Middle frontal gyrus (tissue), 1 donor: ENCODE results near the gene NUP210.
"Not testable (repeated sequence)": the region's sequence is repeated elsewhere in the genome, so short reads cannot be mapped to it uniquely, and the experiment has no call there.

Experiments used
- DNase-seq: peaks from one replicate; pipeline ENCODE4 v3.0.0-alpha.2; 2015; ENCODE audit warnings: low spot score; ENCODE audit errors: extremely low spot score

The NUP210 gene

GRCh38 chr3:13420045-13420830, at the start of gene NUP210:
TSS of gene NUP210 (minus strand) at chr3:13420322. CDS start at chr3:13420226, 96 bp downstream.
- DNase-seq, result no peak

- DNase-seq, result no peak
These were observed 46.7 kb upstream of the NUP210 start for GRCh38 chr3:13466781-13467180.

DNA sequence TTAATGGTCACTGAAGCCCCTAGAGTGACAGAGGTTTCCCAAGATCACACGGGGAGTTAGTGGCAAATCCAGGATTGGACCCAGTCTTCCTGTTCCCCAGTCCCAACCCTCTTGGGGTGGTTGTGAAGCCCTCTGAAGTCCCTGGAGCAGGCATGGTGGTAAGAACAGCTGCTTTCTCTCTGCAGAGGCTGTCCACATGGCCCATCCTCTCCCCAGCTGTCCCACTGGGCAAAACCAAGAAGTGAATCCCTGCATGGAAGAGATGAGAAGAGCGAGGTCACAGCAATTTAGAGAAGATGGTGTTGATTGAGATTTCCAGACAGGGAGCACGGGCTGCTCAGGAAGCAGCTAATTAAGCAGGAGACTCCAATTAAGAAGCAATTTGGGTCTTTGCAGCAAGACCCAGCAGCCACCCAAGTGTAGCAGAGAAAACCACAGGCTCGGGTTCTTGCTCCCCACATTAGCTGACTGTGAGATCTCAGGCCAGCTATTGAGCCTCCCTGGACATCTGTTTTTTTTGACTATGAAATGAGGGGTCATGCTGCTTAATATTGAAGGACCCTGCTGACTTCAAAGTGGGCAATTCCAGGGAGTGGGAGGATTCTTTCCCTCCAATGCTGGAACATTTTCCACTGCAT, 45.2 kb upstream of the NUP210 start:
- no peak for DNase-seq

GRCh38 chr3:13463618-13464400, 43.7 kb upstream of the NUP210 start:
- no peak for DNase-seq

DNA sequence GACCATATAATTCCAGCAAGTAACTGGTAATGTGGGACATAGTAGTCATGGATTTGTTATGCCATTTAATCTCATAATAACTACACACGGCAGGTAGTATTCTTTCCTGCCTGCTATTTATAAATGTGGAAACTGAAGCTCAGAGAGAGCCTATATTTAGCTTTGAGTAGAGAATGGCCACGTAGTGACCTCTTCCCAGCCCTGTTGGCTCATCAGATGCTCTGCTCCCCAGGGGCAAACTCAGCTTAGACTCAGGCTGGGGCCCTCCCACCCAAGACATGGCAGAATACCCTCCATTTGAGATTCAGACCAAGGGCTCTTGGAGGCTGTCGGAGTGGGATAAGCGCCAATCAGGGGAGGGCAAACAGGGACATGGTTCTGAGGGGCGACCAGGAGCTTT, 42.7 kb upstream of the NUP210 start:
- DNase-seq, result no peak

DNA sequence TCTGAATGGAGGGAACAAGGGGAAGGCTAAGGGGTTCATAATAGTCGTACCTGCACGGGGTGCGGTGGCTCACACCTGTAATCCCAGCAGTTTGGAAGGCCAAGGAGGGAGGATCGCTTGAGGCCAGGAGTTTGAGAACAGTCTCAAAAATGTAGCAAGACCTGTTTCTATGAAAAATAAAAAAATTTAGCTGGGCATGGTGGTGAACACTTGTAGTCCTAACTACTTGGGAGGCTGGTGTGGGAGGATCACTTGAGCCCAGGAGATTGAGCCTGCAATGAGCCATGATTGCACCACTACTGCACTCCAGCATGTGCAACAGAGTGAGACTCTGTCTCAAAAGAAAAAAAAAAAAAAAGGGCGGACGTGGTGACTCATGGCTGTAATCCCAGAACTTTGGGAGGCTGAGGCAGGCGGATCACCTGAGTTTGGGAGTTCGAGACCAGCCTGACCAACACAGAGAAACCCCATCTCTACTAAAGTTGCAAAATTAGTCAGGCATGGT, 42.1 kb upstream of the NUP210 start:
- no peak for DNase-seq

DNA sequence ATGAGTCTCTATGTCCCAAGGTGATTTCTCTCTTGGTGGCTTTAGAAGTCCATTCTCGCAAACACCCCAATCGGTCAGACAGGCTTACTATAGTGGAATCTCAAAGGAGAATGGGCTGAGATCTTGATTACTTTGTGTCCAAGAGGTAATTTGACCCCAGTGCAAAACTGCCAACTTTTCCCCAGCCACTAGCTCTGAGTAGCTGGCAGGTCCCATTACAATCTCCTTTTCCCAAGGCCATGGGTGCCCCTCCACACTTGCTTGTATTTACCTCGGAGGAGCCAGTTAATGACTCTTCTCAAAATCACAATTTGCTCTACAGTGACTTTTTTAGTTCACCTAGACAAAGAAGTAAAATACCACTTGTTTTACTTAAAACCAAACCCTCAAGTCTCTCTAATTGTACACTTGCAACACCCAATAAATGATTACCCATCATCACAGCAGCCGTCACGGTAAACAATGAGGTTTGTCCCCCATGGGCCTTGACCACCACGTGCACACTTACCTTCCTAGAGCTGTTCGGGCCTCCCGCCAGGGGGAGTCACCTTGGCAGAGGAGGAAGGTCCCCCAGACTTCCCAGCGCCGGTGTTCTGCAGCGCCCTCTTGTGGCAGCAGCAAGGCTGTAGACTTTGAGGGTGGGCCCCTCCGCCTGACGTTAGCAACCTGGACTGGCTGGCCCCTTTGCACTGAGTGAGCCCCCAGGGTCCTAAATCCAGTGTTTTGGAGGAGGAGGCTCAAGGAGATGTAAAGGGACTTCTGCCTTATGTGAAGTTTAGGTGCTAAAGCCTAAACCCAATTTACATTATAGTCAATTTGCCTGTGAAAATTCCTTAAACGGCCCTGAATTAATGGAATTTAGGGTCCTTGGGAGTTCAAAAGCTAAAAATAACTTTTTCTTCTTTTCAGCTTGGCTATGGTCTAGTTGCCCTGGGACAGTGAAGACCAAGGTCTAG, 41.3 kb upstream of the NUP210 start:
- no peak for DNase-seq

DNA sequence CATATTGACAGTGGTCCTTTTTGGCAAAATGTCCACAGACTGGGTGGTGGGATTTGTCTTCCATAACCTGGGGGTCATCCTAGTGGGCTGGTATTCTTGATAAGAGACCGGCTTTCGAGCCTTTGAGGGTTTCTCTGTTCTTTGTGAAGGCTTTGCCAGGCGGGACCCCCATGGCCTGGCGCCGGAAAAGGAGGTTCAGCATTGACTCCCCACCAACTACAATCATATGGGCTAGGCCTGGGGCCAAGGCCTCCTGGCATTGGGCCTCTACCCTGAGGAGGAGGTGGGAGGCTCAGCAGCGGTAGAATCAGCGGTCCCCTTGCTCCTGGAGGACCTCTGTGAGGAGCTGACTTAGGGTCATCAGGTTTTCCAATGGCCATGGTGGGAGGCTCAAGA, 40.2 kb upstream of the NUP210 start:
- no peak for DNase-seq

DNA sequence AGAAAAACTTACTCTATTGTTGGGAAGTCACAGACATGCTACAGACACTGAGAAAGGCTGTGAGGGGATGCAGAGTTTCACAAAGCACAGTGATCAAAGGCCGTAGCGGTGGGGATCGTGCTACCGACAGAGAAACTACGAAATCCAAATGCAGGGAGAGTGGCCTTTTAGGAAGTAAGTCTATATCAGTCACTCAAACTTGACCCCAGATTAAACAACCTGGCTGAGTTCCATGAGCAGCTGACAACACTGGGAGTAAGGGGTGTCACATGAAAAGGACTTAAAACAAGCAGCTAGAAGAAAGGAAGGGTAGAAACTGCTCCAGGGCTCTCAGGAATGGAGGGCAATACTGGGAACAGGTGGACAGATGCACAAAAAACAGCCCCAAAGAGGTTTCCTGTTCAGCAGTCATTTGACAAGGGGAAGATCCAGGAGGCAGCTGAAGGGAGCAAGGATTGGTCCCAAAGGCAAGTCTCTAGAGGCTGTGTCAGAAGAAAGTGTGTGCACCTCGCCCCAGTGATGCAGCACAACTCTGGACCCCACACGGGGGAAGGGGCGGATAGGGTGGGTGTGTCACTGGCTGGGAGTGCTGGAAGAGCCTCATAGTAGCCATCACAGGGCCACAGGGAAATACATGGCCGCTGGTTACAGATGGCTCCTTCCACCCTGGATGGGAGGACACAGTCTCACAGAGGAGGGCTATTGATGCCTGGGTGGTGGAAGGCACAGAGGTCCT, 39.7 kb upstream of the NUP210 start:
- DNase-seq, result no peak

DNA sequence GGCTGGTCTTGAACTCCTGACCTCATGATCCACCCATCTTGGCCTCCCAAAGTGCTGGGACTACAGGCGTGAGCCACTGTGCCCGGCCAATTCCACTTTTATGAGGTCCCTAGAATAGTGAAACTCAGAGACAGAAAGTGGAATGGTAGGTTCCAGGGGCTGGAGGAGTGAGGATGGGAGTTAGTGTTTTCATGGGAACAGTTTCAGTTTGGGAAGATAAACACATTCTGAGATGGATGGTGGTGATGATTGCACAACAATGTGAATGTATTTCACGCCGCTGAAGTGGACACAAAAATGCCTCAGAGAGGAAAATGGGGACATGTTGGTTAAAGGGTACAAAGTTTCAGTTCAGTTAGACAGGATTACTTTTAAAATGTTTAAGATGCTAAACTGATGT, 37.5 kb upstream of the NUP210 start:
- DNase-seq, result no peak

DNA sequence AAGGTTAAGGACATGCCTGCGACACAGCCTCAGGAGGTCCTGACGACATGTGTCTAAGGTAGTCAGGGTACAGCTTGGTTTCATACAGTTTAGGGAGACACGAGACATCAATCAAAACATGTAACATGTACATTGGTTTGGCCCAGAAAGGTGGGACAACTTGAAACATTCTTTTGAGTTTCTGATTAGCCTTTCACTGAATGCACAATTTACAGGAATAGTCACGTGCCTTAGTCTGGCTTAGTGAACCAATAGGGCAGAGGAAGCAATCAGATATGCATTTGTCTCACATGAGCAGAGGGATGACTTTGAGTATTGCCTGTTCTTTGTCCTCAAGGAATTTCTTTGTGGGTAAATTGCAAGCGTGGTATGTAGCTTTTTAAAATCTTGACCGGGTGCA, 35.5 kb upstream of the NUP210 start:
- DNase-seq, result no peak

GRCh38 chr3:13452490-13453335, 32.6 kb upstream of the NUP210 start:
- DNase-seq, result peak; percentile 76

GRCh38 chr3:13451301-13451673, 31.2 kb upstream of the NUP210 start:
- DNase-seq, result no peak

DNA sequence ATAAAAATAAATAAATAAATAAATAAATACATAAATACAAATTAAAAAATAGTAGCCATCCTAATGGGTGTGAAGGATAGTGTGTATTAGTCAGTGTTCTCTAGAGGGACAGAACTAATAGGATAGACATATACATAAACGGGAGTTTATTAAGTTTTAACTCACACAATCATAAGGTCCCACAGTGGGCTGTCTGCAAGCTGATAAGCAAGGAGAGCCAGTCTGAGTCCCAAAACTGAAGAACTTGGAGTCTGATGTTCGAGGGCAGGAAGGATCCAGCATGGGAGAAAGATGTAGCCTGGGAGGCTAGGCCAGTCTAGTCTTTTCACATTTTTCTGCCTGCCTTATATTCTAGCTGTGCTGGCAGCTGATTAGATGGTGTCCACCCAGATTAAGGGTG, 22.8 kb upstream of the NUP210 start:
- DNase-seq, result not testable (repeated sequence)

- DNase-seq, result no peak
These were observed 20.2 kb upstream of the NUP210 start for GRCh38 chr3:13440204-13440817.

DNA sequence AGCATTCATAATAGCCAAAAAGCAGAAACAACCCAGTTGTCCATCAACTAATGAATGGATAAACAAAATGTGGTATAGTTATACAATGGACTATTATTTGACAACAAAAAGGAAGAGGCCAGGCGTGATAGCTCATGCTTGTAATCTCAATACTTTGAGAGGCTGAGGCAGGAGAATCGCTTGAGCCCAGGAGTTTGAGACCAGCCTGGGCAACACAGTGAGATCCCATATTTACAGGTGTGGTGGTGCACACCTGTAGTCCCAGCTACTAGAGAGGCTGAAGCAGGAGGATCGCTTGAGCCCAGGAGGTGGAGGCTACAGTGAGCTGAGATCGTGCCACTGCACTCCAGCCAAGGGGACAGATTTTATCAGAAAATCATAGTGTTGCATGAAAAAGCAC, 16.1 kb upstream of the NUP210 start:
- DNase-seq, result not testable (repeated sequence)

DNA sequence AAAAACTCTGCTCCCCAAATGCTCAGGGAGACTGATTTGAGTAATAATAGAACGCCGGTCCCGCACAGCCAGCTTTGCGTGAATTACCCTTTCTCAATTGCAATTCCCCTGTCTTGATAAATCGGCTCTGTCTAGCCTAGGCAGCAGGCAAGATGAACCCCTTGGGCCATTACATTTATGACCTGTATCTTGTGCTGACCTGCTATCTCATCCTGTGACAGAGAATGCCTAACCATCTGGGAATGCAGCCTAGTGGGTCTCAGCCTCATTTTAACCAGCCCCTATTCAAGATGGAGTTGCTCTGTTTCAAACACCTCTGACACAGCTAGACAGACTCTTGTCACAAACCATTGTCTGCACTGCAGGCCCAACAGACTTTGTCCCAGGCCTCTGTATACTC, 13.8 kb upstream of the NUP210 start:
- no peak for DNase-seq

GRCh38 chr3:13432093-13432492, 12.0 kb upstream of the NUP210 start:
- no peak for DNase-seq

DNA sequence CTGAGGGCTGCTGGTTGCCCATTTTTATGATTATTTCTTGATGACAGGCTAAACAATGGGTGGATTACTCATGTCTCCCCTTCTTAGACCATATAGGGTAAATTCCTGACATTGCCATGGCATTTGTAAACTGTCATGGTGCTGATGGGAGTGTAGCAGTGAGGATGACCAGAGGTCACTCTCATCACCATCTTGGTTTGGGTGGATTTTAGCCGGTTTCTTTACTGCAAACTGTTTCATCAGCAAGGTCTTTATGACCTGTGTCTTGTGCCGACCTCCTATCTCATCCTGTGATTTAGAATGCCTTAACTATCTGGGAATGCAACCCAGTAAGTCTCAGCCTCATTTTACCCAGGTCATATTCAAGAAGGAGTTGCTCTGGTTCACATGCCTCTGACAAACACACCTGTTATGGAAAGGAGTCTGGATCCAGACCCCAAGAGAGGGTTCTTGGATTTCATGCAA, 10.3 kb upstream of the NUP210 start:
- not testable (repeated sequence) for DNase-seq
